Measurements from ENCODE around the gene ABCC9.

Gene ABCC9

GRCh38 chr12:21940549-21941505, at the start of gene ABCC9:
Gene ABCC9 (minus strand): TSS chr12:21941426. CDS start chr12:21936674, 4,752 bp downstream.
- no peak for DNase-seq (ENCODE audit: low read depth)

- no peak for DNase-seq (ENCODE audit: low read depth)
Measured at GRCh38 chr12:21989819-21990412, 48.7 kb upstream of the ABCC9 start.

GRCh38 chr12:21988619-21989018, 47.4 kb upstream of the ABCC9 start:
- no peak for DNase-seq (ENCODE audit: low read depth)

GRCh38 chr12:21987755-21988154, 46.5 kb upstream of the ABCC9 start:
- no peak for DNase-seq (ENCODE audit: low read depth)

- DNase-seq (ENCODE audit: low read depth) = no peak
Measured at GRCh38 chr12:21985155-21985554, 43.9 kb upstream of the ABCC9 start.

- DNase-seq (ENCODE audit: low read depth) = no peak
Measured at GRCh38 chr12:21984375-21984774, 43.1 kb upstream of the ABCC9 start.

- no peak for DNase-seq (ENCODE audit: low read depth)
Measured at GRCh38 chr12:21983095-21983494, 41.9 kb upstream of the ABCC9 start.

GRCh38 chr12:21980544-21980943, 39.3 kb upstream of the ABCC9 start:
- DNase-seq (ENCODE audit: low read depth) = no peak

GRCh38 chr12:21975293-21975692, 34.1 kb upstream of the ABCC9 start:
- no peak for DNase-seq (ENCODE audit: low read depth)

- DNase-seq (ENCODE audit: low read depth) = no peak
Measured at GRCh38 chr12:21973221-21973620, 32.0 kb upstream of the ABCC9 start.

GRCh38 chr12:21972055-21972454, 30.8 kb upstream of the ABCC9 start:
- no peak for DNase-seq (ENCODE audit: low read depth)

- DNase-seq (ENCODE audit: low read depth) = no peak
Measured at GRCh38 chr12:21971344-21971743, 30.1 kb upstream of the ABCC9 start.

GRCh38 chr12:21962821-21963220, 21.6 kb upstream of the ABCC9 start:
- no peak for DNase-seq (ENCODE audit: low read depth)

- no peak for DNase-seq (ENCODE audit: low read depth)
Measured at GRCh38 chr12:21962236-21962635, 21.0 kb upstream of the ABCC9 start.

- no peak for DNase-seq (ENCODE audit: low read depth)
Measured at GRCh38 chr12:21950649-21951048, 9.4 kb upstream of the ABCC9 start.

- no peak for DNase-seq (ENCODE audit: low read depth)
Measured at GRCh38 chr12:21949036-21949435, 7.8 kb upstream of the ABCC9 start.

- no peak for DNase-seq (ENCODE audit: low read depth)
Measured at GRCh38 chr12:21946983-21947382, 5.8 kb upstream of the ABCC9 start.

GRCh38 chr12:21945002-21945401, 3.8 kb upstream of the ABCC9 start:
- no peak for DNase-seq (ENCODE audit: low read depth)

- no peak for DNase-seq (ENCODE audit: low read depth)
Measured at GRCh38 chr12:21942377-21942703, 1.1 kb upstream of the ABCC9 start.

GRCh38 chr12:21941506-21942376, 515 bp upstream of the ABCC9 start:
- no peak for DNase-seq (ENCODE audit: low read depth)

GRCh38 chr12:21939435-21939834, 1.8 kb downstream of the ABCC9 start:
- DNase-seq (ENCODE audit: low read depth) = no peak

- no peak for DNase-seq (ENCODE audit: low read depth)
Measured at GRCh38 chr12:21938879-21939278, 2.3 kb downstream of the ABCC9 start.

GRCh38 chr12:21934173-21934572, 7.1 kb downstream of the ABCC9 start:
- DNase-seq (ENCODE audit: low read depth) = no peak

All from activated T-helper 9 cell treated with anti-CD3 and anti-CD28 coated beads, Interleukin-2, amount 50 U/mL, for 16 hours (primary cell).